Keratinocyte (primary cell): ENCODE results near the gene FOXS1. TPM values are rescaled to one million over a fixed set of nuclear protein-coding genes. Genes with fewer than 3 reads are reported as not detected.
A peak's percentile ranks its signal among the peaks of the same experiment; 100 is the strongest.

Source experiments
- DNase-seq: peaks from one replicate; pipeline ENCODE4 v3.0.0-alpha.2; 2011; ENCODE audit warnings: low read depth, missing footprints, low spot score
- FAIRE-seq: peaks from 2 replicates; lab custom pipeline; 2011; peaks lifted over from hg19 to GRCh38; lab: Jason Lieb, UNC
- H2AFZ ChIP-seq: 2 replicates; pipeline ENCODE4 v1.6.0; 2012; ENCODE audit warnings: low read length, control low read depth, inconsistent platforms; ENCODE audit not compliant: control insufficient read depth
- H3K27ac ChIP-seq: 2 replicates; pipeline ENCODE4 v1.5.1; 2011; ENCODE audit warnings: low read length; ENCODE audit not compliant: control insufficient read depth, insufficient read depth
- H3K27me3 ChIP-seq: 3 replicates; pipeline ENCODE4 v1.6.0; 2011; ENCODE audit warnings: low read length; ENCODE audit not compliant: control insufficient read depth, insufficient read depth; ENCODE audit errors: extremely low read depth
- H3K36me3 ChIP-seq, 2 experiments: 2 replicates in 1 of 2; 3 replicates in 1 of 2; pipeline ENCODE4 v1.5.1; 2011; ENCODE audit warnings: low read length in 2 of 2, mild to moderate bottlenecking in 1 of 2; ENCODE audit not compliant: control insufficient read depth in 2 of 2, insufficient read depth in 2 of 2; ENCODE audit errors: extremely low read depth in 1 of 2
- H3K4me1 ChIP-seq: 3 replicates; pipeline ENCODE4 v1.5.1; 2011; ENCODE audit warnings: low read length; ENCODE audit not compliant: control insufficient read depth, insufficient read depth; ENCODE audit errors: extremely low read depth
- H3K4me2 ChIP-seq: 3 replicates; pipeline ENCODE4 v1.6.0; 2011; ENCODE audit warnings: low read depth, low read length; ENCODE audit not compliant: control insufficient read depth, insufficient read depth; ENCODE audit errors: extremely low read depth
- H3K4me3 ChIP-seq, 3 experiments: fragments of 200-600 bp in 1 of 3; sonication (generic) in 1 of 3; 2 replicates in 2 of 3; 3 replicates in 1 of 3; pipeline ENCODE4 v1.5.1; 2011 to 2016; ENCODE audit warnings: low read length in 3 of 3, mild to moderate bottlenecking in 3 of 3, control low read depth in 2 of 3, inconsistent platforms in 1 of 3, low read depth in 1 of 3, mixed read lengths in 1 of 3, mixed run types in 1 of 3, moderate library complexity in 1 of 3; ENCODE audit not compliant: control insufficient read depth in 2 of 3, insufficient read depth in 2 of 3; ENCODE audit errors: extremely low read depth in 1 of 3
- H3K79me2 ChIP-seq: 2 replicates; pipeline ENCODE4 v1.6.0; 2012; ENCODE audit warnings: low read length; ENCODE audit not compliant: control insufficient read depth, insufficient read depth
- H3K9ac ChIP-seq: 3 replicates; pipeline ENCODE4 v1.6.0; 2011; ENCODE audit warnings: low read length; ENCODE audit not compliant: control insufficient read depth, insufficient read depth; ENCODE audit errors: extremely low read depth
- H3K9me1 ChIP-seq: 3 replicates; pipeline ENCODE4 v1.6.0; 2011; ENCODE audit warnings: low read length; ENCODE audit not compliant: control insufficient read depth, insufficient read depth; ENCODE audit errors: extremely low read depth
- H3K9me3 ChIP-seq: 2 replicates; pipeline ENCODE4 v1.5.1; 2012; ENCODE audit warnings: low read depth, low read length; ENCODE audit not compliant: control insufficient read depth
- H4K20me1 ChIP-seq: 3 replicates; pipeline ENCODE4 v1.6.0; 2011; ENCODE audit warnings: low read length; ENCODE audit not compliant: control insufficient read depth, insufficient read depth; ENCODE audit errors: extremely low read depth
- EZH2 ChIP-seq: IDR thresholded peaks from one replicate; pipeline ENCODE4 v1.6.1; 2012; ENCODE audit warnings: inconsistent platforms, mild to moderate bottlenecking, low read length, moderate library complexity
- dilution Hi-C: fragments of 300-500 bp; cut with MboI; formaldehyde crosslinking; loops from one replicate; pipeline ENCODE4 v1.7.0; 2020; ENCODE audit warnings: low sequenced_read_pairs; ENCODE audit not compliant: extremely low pct_ligation_motif_present
- polyA plus RNA-seq, 5 experiments: library from polyadenylated mRNA; depleted of rRNA in 3 of 5; stranded (reverse) in 3 of 5; stranded (forward) in 1 of 5; unstranded in 1 of 5; fragments of >200 nt; gene quantifications; 1 replicate in 1 of 5; 2 replicates in 3 of 5; 3 replicates in 1 of 5; pipeline versions ENCODE4 v1.2.1 to v1.2.3, GENCODE V29; 2011 to 2012; ENCODE audit warnings: missing spikeins in 2 of 5, low read depth in 1 of 5, low replicate concordance in 1 of 5
- TF ChIP-seq, protein P1 (sequence below), 3 experiments: IDR thresholded peaks in 1 of 3; conservative IDR thresholded peaks in 1 of 3; optimal IDR thresholded peaks in 1 of 3; 2 replicates in 2 of 3; 3 replicates in 1 of 3; pipeline versions ENCODE3 to v1.5.1; 2011; ENCODE audit warnings: low read length in 3 of 3, mild to moderate bottlenecking in 3 of 3, moderate library complexity in 2 of 3, control low read depth in 1 of 3, inconsistent platforms in 1 of 3; ENCODE audit not compliant: insufficient read depth in 2 of 3; ENCODE audit errors: extremely low read depth in 1 of 3

The FOXS1 gene
- polyA plus RNA-seq, 1 donor (not counting 4 experiments of a cell fraction or from before 2014, with no cell fraction given), result not detected

DNA sequence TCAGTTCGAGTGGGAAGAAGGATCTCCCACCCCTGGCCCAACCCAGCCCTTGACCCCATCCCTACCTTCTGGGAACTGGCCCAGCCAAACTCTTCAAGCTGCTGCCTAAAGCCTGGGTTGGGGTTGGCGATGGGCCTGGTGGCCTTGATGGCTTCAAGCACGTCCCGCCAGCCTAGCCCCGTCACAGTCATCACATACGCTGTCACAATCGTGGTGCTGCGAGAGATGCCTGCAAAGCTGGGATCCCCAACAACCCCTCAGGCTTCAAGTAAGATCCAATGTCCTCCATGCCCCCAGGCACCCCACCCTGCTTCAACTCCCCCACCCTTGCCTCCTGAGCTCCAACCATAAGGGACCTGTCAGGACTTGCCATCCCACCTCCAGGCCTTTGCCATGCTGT, 17.1 kb upstream of the FOXS1 start:
- FAIRE-seq (no peak), DNase-seq (no peak)
- Histone ChIP-seq H3K9ac (no peak overlapping the region), H3K9me1 (no peaks in the 10 kb centered on the region), H3K79me2 (no peaks in the 10 kb centered on the region), H3K27ac (no peak overlapping the region), H3K36me3 (no peaks in the 10 kb centered on the region), H3K4me2 (no peak overlapping the region), H3K27me3 (peaks cover 49% of the 10 kb centered on the region), H3K4me3 (no peak overlapping the region), H2AFZ (no peak overlapping the region), H3K4me1 (peaks cover 2% of the 10 kb centered on the region), H4K20me1 (no peaks in the 10 kb centered on the region), H3K9me3 (no peaks in the 10 kb centered on the region)
- TF ChIP-seq EZH2, result no peak
- TF ChIP-seq, protein P1, sequence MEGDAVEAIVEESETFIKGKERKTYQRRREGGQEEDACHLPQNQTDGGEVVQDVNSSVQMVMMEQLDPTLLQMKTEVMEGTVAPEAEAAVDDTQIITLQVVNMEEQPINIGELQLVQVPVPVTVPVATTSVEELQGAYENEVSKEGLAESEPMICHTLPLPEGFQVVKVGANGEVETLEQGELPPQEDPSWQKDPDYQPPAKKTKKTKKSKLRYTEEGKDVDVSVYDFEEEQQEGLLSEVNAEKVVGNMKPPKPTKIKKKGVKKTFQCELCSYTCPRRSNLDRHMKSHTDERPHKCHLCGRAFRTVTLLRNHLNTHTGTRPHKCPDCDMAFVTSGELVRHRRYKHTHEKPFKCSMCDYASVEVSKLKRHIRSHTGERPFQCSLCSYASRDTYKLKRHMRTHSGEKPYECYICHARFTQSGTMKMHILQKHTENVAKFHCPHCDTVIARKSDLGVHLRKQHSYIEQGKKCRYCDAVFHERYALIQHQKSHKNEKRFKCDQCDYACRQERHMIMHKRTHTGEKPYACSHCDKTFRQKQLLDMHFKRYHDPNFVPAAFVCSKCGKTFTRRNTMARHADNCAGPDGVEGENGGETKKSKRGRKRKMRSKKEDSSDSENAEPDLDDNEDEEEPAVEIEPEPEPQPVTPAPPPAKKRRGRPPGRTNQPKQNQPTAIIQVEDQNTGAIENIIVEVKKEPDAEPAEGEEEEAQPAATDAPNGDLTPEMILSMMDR (optimal IDR thresholded peaks at IDR 0.05 in 1 of 3, IDR thresholded peaks at IDR 0.05 in 1 of 3, conservative IDR thresholded peaks at IDR 0.05 in 1 of 3; ENCODE audit: extremely low read depth in 1 of 3, insufficient read depth in 2 of 3, low read length in 3 of 3), result no peak
- dilution Hi-C loops, result no loop called here

DNA sequence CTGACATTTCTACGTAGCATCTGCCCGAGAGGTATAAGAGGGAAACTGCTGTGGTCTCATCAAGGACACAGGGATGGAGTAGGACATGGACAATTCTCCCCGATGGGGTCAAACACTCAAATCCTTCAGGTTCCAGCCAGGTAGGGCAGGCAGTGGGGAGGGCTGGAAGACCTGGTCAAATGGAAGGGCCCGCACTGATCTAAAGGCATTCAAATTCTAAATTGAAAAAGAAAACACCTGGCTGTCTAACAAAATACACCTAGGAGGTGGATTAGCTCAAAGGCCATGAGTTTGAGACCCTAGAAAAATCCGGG, 16.7 kb upstream of the FOXS1 start:
- H3K36me3 ChIP-seq, result no peaks in the 10 kb centered on the region
- peaks cover 47% of the 10 kb centered on the region for H3K27me3 ChIP-seq
- H3K4me1 ChIP-seq, result peaks cover 2% of the 10 kb centered on the region
- H3K79me2 ChIP-seq, result no peaks in the 10 kb centered on the region
- no peaks in the 10 kb centered on the region for H4K20me1 ChIP-seq
- no peaks in the 10 kb centered on the region for H3K9me1 ChIP-seq
- no peak for TF ChIP-seq EZH2
- TF ChIP-seq, protein P1 (optimal IDR thresholded peaks at IDR 0.05 in 1 of 3, IDR thresholded peaks at IDR 0.05 in 1 of 3, conservative IDR thresholded peaks at IDR 0.05 in 1 of 3; ENCODE audit: extremely low read depth in 1 of 3, insufficient read depth in 2 of 3, low read length in 3 of 3), result no peak
- H3K4me2 ChIP-seq, result peak overlapping the region; percentile 74
- H2AFZ ChIP-seq, result no peak overlapping the region
- no peak overlapping the region for H3K27ac ChIP-seq
- DNase-seq (no peak), FAIRE-seq (no peak)
- no peaks in the 10 kb centered on the region for H3K9me3 ChIP-seq
- dilution Hi-C loops, result no loop called here
- H3K4me3 ChIP-seq, result peak overlapping the region in 1 of 3 experiments; percentile 45
- H3K9ac ChIP-seq, result no peak overlapping the region
